ENCODE measurements around the gene NME4.
"Not testable (repeated sequence)": the region's sequence is repeated elsewhere in the genome, so short reads cannot be mapped to it uniquely, and the experiment has no call there.

NME4 gene

DNA sequence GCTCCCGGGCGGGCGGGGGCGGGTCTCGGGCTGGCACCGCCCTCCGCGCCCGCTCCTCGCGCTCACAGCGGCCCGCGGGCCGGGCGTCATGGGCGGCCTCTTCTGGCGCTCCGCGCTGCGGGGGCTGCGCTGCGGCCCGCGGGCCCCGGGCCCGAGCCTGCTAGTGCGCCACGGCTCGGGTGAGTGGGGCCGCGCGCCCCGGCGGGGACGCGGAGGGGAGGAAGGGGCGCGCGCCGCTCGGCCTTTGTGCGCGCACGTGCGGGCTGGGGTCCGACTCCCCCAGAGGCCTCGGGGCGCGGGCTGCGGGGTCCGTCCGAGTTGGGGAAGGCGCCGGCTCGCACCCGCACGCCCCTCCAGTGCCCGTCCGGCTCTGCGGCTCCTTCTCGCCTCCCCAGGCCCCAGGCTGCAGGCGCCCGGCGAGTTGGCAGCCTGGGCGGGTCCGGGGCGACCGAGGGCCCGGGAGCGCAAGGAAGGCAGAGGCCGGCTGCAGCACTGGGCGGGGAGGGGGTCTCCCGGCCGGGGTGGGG lies at the start of gene NME4:
Gene NME4 (plus strand): TSS at position 65 of the 527 bp plus-strand sequence. CDS start 24 bp downstream, at position 89.
- DNase-seq (ENCODE audit: low read depth in 1 of 2, low spot score in 1 of 2), result no peak

DNA sequence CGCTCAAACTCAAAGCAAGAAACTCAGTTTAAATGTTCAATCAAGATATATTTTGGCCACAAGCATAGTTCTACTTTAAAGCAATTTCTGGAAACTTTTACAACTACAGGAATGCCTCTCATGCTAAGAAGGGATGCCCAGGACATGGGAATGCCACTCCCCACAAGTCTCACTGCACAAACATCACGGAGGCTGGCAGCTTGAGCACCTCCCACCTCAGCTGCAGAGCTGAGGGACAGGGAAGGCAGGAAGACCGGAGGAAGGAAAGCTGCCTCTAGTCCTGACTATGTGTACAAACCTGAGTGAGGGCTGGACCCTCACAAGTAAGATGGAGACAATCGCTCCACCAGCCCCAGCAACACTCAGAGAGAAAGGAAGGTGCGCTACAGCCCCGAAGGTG lies 49.8 kb upstream of the NME4 start:
- no peak for DNase-seq (ENCODE audit: low read depth in 1 of 2, low spot score in 1 of 2)

DNA sequence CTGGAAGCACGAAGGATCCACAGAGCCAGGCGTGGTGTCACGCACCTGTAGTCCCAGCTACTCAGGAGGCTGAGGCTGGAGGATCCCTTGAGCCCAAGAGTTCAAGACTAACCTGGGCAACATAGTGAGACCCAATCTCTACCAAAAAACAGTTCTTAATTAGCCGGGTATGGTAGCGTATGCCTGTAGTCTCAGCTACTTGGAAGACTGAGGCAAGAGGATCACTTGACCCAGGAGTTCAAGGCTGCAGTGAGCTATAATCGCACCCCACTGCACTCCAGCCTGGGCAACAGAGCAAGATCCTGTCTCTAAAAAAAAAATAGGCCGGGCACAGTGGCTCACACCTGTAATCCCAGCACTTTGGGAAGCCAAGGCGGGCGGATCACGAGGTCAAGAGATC lies 48.5 kb upstream of the NME4 start:
- DNase-seq (ENCODE audit: low read depth in 1 of 2, low spot score in 1 of 2), result not testable (repeated sequence)

DNA sequence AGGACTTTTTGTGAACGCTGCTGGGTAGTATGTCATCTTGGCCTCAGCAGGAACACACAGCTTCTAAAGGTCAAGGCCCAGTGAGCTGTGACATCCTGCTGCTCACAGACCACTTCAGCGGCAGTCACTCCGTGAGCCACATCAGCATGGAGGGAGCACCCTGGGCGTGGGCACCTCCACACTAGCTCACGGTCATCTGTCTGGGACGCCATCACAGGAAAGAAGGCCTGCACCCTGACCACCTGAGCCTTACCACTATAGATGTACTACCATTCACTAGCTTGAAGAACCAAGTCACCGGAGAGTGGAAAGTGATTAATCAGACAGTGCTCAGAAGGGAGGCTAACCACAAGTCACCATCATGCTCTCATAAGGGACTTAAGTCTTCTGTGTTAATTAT lies 47.8 kb upstream of the NME4 start:
- DNase-seq (ENCODE audit: low read depth in 1 of 2, low spot score in 1 of 2), result no peak

DNA sequence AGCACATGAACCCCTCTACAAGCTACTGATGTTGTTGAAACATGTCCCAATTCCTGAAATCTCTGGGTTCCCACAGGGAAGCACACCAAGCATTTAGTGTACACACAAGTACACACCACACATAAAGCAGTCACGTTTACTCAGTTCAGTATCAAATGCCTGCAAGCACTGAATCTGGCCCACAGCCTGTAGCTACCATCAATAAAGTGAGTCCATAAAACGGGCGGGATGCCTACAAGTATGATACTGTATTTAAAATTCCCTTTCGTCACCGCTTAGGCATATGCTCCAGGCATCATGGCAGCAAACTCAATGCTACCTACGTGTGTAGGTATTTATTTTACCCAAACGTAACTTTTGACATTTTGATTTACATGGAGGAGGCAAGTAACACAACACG lies 46.8 kb upstream of the NME4 start:
- DNase-seq (ENCODE audit: low read depth in 1 of 2, low spot score in 1 of 2), result no peak

DNA sequence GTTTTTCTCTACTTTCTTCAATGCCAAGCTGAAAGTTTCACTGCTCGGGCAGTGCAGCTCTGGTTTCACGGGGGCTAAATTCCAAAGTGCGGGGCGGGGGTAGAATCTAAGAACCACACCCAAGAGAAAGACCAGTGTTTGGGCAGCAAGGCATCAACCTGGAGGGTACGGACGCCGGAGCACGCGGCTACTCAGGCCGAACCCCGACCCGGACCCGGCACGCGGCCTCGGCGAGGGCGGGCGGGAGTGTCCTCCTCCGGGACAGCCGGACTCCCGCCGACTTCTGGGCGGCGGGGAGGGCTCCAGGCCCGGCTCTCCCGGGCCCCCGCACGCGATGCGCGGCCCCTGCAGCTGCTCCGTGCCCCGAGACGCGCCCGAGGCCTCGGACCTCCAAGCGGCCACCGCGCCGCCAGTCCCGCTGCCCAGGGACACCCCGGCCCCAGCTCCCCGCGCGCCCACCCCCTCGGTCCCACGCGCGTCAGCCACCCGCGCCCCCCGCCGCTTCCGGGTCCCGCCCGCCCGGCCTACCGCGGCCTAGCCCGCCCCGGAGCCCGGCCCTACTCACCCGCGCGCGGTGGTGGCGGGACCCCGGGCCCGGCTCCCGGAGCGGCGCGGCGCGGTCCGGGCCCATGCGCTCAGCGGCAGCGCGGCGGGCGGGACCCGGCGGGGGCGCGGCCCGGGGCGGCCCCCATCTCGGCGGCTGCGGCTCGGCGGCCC lies 45.0 kb upstream of the NME4 start:
- peak in 1 of 2 donors; percentile 28 for DNase-seq (ENCODE audit: low read depth in 1 of 2, low spot score in 1 of 2)

DNA sequence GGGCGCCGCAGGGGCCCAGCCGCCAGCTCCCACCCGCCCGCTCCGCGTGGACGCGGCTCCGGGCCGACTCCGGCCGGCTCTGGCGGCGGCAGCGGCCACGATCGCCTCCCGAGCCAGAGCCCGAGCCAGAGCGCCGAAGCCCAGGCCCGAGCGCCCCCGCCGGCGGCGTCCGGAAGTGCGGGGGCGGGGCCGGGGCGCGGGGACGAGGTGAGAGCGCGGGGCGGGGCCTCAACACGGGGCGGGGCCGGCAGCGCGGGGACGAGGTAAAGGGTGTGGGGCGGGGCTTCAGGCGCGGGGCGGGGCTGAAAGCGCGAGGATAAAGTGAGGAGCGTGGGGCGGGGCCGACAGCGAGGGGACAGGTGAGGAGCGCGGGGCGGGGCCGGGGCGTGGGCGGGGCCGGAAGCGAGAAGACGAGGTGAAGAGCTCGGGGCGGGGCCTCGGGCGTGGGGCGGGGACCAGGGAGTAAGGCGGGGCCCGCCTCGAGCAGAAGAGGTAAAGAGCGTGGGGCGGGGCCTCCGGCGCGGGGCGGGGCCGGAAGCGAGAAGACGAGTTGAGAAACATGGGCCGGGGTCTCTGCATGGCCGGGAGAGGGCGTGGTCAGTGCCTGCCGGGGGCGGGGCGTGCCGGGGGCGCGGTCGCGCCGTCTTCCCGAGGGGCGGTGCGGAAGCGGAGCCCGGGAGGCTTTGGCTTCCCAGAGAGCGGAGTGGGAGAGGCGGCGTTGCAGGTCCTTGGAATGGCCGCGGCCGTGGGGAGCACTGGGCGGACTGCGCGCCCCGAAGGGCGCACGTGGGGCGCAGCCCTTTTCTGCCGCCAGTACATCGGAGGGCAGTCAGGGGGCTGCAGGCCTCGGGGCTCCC lies 44.2 kb upstream of the NME4 start, which contains the start of gene AXIN1:
Gene AXIN1 (minus strand): TSS at position 177 of the 857 bp plus-strand sequence. CDS start 5,698 bp downstream, outside the sequence.
- peak; percentile 100 for DNase-seq (ENCODE audit: low read depth in 1 of 2, low spot score in 1 of 2)

DNA sequence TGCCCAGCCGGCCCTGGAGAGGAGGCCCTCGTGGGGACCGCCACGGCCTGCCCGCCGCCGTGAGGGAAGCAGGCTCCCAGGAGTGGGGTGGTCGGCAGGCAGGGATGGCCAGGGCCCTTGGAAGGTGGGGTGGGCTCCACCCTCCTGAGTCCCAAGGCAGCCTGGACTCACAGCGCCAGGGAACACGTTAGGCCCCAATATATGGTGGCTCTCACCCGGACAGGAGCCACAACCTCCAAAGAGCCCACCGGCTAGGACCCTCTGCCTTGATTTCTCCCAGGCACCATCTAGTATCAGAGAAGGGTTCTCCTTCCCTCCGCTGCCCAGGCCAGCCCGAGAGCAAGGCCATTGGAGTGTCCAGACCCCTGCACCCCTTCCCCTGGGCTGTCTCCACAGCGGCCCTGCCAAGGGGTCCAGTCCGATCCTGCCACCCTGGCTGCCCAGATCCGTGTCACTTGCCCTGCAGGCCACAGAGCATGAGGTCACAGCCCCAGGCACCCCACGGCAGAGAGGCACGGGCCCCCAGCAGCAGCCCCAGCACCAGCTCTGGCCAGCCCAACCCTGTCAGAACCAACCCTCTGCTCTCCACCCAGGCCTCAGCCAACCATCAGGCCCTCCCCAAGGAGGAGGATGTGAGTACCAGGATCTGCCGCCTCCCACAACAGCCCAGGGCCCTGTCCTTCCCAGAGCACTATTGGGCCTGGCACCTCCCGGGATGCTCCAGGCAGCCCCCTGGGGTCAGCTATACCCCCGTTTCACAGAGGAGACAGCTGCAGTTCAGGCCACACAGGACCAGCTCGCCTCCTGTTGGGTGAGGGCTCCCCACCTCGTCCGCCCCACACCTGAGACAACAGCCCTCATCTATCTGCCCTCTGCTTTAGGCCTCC lies 43.4 kb upstream of the NME4 start:
- DNase-seq (ENCODE audit: low read depth in 1 of 2, low spot score in 1 of 2), result no peak

DNA sequence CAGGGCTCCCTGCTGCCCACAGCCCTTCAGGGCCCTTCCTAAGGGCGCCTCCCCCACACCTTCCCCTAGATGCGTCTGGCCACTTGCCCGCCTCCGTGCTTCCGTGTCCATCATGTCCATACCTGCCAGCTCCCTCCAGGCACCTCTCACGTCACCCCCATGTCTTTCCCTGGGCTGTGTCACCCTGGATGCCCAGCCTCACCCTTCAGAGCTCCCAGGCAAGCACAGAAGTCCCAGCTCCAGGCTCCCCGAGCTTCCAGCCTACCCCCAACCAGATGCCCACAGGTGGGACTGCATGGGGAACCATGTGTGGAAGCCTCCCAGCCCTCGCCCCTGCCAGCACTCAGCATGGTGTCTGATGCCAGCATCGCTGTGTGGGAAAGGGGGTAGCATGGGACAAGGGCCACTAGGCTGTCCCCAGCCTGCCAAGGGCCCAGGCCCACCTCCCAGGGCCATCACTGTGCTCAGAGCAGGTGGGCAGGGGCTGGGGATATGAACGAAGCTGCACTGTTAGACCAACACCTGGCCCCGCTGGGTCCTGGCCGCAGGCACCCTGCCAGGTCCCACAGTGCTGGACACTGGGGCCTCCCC lies 42.6 kb upstream of the NME4 start:
- no peak for DNase-seq (ENCODE audit: low read depth in 1 of 2, low spot score in 1 of 2)

DNA sequence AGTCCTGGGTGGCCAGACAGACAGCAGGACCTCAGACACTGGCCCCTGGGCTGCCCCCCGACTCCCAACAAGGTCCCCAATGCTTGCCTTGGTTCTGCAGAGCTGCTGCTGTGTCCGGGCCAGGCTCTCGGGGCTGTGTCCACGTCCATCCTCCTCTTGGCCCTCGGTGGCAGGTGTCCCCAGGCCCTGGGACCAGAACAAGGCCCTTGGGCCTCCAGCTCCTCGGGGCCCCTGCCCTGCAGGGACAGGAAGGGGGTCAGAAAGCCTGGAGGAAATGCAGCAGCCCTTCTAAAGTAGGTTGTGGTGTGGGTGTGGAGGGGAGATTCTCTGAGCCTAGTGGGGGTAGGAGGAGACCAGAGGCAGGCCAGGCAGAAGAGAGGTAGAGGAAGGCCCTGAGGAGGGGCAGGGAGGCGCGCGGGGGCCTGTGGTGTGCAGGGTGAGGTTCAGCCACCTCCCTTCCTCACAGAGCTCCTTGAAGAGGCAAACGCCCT lies 42.0 kb upstream of the NME4 start:
- no peak for DNase-seq (ENCODE audit: low read depth in 1 of 2, low spot score in 1 of 2)

DNA sequence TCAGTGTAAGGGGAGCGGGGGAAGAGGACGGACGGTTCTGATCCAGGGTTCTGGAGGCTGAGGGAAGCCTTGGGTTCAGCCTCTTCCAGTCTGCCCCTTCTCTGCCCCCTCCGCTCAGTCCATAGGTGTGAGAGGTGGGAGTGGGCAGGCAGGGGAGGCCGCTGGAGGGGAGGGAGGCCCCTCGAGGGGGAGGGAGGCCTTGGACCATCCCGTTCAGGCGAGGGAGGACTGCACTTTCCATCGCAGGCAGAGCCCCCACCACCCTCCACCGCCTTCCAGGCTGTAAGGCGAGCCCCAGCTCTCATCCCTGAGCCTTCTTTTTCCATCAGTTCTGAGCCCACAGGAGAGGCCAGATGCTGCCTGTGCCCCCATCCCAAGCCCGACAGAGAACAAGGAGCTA lies 40.3 kb upstream of the NME4 start:
- no peak for DNase-seq (ENCODE audit: low read depth in 1 of 2, low spot score in 1 of 2)

DNA sequence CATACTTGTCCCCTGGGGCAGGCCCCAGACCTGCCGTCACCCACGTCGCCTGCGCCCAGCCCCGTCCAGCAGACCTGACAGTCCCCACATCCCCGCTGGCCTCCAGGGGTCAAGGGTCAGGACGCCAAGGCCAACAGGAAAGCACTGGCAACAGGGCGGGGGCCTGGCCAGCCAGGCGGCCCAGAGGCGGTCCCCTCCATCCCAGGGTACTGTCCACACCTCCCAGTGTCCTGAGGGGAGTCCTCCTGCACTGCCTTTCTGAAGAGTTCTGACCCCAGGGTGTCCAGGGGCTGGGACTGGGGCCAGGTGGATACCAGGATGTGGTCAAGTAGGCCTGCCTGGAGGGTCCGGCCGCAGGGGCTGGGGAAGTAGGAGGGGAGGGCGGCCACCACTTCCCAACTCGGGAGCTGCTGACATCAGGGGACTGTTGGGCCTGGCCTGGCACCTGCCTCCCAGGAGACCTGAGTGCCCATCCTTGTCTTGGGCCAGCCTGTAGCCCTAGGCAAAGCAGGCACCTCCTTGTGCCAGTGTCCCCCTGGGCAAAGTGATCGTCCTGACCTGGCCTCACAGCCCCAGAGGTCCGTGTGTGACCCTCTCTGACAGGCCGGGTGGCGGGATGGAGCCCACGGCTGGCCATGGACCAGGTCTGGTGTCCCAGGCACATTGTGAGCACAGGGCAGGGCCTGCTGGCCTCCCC lies 37.8 kb upstream of the NME4 start:
- DNase-seq (ENCODE audit: low read depth in 1 of 2, low spot score in 1 of 2), result no peak

DNA sequence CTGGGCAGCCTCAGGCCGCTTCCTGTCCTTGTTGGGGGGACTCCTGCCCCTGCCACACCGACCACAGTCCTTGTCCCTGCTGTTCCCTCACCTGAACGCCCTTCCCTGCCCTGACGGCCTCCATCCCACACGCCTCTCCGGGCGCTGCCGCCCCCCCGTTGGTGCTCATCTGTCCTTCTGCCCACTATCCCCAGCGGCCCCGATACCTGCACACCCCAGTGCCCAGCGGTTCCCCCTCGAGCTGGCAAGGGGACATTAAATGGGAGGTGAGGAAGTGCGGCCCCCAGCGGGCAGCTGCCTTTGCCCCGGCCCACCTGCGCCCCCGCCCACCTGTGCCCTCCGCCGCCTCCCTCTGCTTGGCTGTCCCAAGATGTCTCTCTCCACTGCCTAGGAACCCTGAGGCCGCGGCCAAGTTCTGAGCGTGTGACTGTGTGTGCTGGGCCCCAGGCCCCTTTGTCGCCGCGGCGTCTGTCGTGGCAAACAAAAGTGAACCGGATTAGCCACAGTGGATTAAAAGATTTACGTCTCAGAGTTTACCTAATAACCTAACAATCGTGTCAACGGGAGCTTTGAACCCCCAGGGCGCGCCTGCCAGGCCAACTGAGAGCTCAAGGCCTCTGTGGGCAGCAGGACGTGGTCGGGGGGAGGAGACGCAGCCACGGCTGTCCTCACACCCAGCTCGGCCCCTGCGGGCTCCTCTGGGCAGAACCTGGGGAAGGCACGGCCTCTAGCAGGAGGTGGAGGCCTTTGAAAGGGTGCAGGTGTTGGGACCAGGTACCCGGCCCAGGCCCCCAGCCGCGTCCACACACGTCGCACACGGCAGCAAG lies 36.9 kb upstream of the NME4 start:
- no peak for DNase-seq (ENCODE audit: low read depth in 1 of 2, low spot score in 1 of 2)

DNA sequence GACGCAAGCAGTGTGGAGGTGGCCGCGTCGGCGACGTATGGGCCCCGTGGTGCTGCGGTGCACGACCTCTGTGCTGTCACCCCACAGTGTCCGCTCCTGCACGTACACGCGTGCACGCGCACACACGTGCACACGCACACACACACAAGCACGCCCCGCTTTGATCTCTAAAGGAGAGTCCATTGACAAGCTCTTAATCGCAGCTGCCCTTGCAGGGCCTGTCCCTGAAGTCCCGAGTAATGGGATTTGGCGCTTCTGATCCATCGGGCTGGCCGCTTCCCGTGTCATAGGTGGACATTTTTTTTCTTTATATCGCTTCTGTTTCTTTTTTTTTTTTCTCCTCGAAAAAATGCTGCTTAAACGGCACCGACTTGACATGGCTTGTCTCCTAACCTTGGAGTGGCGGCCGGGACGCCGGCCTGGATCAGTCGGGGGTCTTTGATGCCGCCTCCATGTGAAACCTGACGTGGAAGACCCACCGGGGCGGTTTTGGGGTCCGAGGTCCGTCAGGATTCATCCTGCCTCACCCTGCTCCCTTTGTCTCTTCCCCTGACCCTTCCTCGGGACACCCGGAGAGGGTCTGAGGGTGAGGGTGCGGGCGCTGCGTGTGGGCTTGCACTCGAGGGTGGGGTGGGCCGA lies 36.2 kb upstream of the NME4 start:
- no peak for DNase-seq (ENCODE audit: low read depth in 1 of 2, low spot score in 1 of 2)

DNA sequence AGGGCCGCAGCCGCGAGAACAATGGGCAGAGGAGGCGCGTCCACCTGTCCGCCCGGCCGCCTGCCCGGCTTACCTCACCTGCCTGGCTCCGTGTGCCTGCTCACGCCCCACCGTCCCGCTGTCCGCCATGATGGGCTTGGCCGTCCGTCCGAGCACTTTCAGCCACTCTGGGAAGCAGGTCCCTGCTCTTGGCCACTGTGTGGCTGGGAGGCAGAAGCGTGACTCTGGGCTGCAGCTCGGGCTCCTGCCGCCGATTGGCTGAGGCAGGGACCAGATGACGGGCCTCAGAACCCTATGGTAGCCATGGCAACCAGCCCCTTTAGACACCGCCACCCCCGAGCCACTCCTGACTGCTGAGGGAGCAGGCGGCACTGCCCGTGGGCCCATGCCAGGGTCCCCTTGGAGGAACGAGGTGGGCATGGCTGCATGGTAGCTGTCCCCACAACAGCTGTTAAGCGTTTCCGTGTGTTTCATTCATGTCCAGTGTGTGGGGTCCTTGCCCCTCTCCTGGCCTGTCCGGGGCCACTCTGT lies 35.6 kb upstream of the NME4 start:
- no peak for DNase-seq (ENCODE audit: low read depth in 1 of 2, low spot score in 1 of 2)

DNA sequence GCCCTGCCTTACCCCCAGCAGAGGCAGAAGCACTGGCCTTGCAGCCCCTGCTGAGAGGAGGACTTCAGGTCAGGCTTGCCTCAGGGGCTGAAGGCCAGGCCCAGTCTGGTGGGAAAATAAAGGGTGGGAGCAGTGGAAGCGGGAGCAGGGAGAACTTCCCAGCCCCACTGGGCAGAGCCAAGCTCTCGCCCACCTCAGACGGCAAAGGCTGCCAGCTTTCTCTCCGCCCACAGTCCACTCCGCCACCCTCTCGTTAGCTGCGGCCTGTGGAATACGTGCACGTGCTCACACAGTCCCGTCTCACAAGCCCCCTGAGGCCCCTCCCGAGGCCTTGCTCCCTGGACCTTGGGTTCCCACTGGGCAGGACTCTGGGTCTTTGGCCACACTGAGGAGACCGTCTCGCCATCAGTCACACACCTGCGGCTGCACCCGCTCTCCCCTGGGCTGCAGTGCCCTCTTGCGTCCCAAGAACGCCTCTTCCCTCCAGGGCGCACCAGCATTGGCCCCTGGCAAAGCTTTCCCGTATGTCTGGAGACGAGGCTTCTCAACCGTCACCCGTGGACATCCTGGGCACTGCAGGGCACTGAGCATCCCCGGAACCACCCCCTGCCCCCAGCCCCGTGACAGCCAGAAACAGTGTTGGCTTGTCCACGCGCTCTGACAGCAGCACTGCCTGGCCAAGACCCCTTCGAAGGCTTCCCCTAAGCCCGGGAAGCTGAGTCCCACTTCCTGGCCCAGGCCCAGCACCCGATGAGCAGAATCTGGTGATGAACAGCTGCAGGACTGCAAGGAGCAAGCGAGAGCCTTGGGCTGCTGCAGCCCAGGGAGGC lies 34.9 kb upstream of the NME4 start:
- peak; percentile 54 to 56 for DNase-seq (ENCODE audit: low read depth in 1 of 2, low spot score in 1 of 2)

DNA sequence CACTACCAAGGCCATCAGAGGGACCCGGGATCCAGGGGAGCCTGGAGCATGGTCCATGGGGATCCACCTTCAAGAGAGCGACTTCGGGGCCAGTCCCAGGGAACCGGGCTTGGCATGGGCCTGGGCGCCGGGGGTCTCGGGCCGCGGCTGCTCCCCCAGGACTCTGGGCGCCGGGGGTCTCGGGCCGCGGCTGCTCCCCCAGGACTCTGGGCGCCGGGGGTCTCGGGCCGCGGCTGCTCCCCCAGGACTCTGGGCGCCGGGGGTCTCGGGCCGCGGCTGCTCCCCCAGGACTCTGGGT lies 34.3 kb upstream of the NME4 start:
- not testable (repeated sequence) for DNase-seq (ENCODE audit: low read depth in 1 of 2, low spot score in 1 of 2)
